MV-4-11 (cell line): ENCODE results near the gene DNAJC10.

Experiments used
- DNase-seq: peaks from one replicate; lab custom pipeline; 2025; lab: John Stamatoyannopoulos, UW

DNAJC10 gene

GRCh38 chr2:182834293-182834692 is 118.2 kb downstream of the DNAJC10 start:
- no peak for DNase-seq

DNA sequence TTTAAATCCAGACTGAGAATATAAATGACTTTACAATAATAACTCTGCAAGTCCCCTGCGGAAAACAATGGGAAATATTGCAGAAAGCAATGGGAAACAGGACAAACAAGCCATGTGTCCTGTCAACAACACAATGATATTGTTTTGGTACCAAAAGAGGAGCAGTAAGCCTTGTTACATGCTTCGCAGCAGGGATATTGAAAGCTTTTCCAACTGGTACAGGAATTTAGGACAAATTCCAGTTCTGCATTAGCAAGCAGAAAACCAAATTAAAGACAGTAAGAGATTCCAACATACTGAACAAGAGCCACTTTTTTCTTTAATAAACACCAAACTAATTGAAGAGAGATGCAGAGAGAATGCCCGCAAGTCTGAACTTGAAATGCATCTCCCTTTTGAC is 120.4 kb downstream of the DNAJC10 start:
- no peak for DNase-seq
